NCI-H2171 treated with DMSO at 0.1 percent for 48 hours (cell line): ENCODE data around the gene PSMD10.

Experiments
- DNase-seq: peaks from one replicate; lab custom pipeline; 2025; lab: John Stamatoyannopoulos, UW

PSMD10 gene, protein sequence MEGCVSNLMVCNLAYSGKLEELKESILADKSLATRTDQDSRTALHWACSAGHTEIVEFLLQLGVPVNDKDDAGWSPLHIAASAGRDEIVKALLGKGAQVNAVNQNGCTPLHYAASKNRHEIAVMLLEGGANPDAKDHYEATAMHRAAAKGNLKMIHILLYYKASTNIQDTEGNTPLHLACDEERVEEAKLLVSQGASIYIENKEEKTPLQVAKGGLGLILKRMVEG

GRCh38 chrX:108091264-108091877, at the start of gene PSMD10, which contains the start of gene ATG4A:
PSMD10 (minus strand) TSS chrX:108091542; CDS start chrX:108091520, 22 bp downstream.
ATG4A (plus strand) TSS chrX:108091778; CDS start chrX:108091827, 49 bp downstream.
- peak; percentile 95 for DNase-seq

DNA sequence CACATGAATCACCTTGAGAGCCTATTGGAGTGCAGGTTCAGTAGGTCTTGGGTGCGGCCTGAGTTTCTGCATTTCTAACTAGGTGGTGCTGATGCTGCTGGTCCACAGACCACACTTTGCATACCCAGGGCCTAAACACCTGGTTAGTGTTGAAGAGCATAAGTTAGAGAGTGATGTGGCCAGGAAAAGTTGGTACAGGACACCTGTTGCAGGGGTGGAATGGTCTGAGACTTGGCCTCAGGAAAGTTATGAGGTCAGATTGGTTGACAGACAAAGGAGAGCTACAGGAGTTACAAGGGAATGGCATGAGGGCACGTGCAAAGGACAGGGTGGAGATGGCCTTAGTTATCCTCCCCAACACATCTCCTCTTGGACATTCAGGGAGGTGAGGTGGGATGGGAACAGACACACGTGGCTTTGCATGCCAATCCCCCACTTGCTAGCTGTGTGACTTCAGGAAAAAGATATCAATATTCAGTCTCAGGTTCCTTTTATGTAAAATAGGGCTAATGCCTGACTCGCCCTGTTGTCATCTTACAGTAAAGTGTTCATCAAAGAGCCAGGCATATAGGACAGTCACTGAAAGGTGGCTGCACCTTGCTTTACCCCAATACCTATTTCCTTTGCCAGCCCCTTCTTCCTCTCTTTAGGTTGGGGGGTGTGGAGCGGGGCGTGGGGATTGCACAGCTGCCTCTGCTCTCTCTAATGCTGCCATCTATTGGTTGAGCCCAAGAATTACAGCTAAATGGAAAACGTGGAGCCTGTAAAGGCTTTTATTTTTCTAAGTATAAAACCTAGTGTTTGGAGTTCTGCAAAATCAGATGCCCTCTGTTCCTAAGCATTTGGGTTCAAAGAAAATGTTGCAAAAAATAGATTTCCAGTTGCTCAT, 47.7 kb upstream of the PSMD10 start:
- no peak for DNase-seq

GRCh38 chrX:108134724-108135123, 43.4 kb upstream of the PSMD10 start:
- no peak for DNase-seq

- no peak for DNase-seq
Measured at GRCh38 chrX:108132876-108133275, 41.5 kb upstream of the PSMD10 start.

DNA sequence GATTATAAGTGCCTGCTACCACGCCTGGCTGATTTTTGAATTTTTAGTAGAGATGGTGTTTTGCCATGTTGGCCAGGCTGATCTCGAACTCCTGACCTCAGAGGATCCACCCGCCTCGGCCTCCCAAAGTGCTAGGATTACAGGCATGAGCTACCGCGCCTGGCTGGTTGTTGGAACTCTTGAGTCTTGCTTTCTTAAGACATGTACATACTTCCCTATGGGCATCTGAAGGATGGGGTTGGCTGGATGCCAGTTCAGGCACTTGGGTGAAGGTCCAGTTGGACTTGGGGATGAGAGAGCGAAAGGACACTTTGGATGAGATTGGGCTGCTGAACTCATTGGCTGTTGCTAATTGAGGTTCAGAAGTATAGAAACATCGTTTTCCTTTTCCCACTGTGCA, 40.7 kb upstream of the PSMD10 start:
- DNase-seq = no peak

DNA sequence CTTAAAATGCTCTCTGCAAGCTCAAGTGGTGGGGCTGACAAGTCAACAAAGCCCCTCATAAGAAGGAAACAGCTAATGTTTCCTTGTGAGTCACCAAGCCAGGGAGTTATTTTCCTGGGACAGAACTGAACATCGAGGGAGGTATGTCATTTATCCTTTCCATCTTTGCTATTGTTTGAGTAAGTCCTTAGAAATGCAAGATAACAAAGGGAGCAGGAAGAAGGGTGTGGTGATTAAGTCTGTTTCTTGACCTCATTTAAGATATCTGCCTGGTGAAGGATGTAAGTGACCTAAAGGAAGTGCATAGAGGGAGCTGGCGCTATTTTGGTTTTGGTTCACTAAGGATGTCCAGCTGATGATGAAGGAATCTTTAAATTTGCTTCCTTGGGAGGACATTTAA, 40.1 kb upstream of the PSMD10 start:
- no peak for DNase-seq

GRCh38 chrX:108130889-108131288, 39.5 kb upstream of the PSMD10 start:
- DNase-seq = no peak

DNA sequence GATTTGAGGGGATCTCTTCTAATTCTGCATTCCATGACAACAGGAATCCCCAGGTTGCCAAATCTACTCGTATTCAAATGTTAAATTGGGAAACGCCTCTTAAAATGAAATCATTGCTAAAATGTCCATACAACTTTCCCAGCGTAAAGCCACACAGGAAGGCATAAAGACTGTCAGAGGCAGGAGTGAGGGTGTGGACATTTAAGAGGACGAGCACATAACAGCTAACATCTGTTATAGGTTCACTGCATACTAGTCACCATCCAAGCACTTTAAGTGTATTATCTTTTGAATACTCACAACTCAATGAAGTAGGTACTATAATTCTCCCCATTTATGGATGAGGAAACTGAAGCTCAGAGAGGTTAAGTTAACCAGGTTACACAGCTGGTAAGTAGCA, 35.8 kb upstream of the PSMD10 start:
- DNase-seq = no peak

DNA sequence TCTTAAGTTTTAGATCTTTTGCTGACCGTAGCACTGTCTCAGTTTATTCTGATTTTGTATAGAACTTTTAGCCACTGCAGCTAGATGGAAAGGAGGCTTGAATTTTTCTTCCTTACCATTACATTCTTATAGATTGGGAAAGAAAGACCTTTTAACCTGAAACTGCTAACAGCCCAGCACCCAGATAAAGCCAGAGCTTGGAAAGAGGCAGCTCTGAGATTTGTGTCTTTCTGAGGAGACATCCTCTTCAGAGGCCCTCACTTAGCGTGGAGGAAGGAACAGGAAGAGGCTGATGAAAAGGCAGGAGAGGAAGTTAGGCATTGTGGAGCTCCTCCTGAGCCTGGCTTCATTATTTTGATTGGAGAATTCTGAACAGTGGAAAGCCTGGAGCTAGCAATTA, 35.3 kb upstream of the PSMD10 start:
- no peak for DNase-seq

DNA sequence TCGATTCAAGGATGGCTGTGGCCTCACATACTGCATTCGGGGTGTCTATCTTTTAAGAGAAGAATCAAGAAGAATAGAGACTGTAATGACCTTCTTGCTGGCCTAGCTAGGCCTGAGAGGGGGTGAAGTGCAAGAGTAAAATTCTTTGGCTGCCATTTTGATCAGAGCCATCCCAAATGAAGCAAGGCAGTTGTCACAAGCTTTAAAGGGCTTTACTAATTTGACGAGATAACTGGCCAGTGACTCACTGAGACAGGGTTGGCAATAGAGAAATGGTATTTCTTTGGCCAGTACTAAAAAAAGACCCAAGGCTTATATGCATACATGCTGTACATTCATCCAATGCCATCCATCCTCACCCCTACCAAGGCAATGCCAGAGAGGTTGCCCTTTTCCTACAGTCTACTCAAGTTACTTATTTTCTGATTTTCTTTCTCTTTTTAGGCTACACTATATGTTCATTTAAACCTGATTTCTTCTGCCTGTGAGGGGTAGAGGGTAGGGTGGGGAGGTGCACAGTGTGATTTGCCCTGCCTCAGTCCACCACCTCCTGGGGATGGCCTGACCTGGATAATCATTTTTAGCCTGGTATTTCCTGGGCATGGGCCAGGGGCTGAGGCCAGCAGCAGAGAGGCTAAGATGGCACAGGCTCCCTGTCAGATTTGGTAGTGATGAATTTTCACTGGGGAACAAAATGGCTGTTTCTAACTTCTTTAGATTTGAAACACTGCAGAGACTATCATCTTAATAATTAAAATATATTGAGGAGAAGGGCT, 32.4 kb upstream of the PSMD10 start:
- no peak for DNase-seq

DNA sequence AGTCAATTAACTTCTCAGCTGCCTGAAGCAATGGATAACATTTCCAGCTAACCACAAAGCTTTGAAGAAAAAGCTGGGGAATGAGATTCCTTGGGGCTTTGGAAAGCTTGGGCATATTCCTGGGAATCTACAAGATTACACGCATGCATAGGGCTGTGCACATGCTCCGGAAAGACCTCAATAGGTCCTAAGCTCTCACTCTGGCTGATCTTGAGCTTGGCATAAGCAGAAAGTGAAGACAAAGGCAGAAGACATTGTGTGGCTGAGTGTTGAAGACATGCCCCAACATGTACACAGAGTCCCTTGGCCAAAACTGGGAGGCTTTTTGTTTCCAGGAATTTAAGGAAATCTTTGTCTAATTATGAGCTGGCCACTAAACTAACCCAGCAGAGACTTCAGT, 31.4 kb upstream of the PSMD10 start:
- DNase-seq = no peak

GRCh38 chrX:108121291-108121690, 29.9 kb upstream of the PSMD10 start:
- no peak for DNase-seq

- DNase-seq = peak; percentile 0
Measured at GRCh38 chrX:108117988-108118387, 26.6 kb upstream of the PSMD10 start.

DNA sequence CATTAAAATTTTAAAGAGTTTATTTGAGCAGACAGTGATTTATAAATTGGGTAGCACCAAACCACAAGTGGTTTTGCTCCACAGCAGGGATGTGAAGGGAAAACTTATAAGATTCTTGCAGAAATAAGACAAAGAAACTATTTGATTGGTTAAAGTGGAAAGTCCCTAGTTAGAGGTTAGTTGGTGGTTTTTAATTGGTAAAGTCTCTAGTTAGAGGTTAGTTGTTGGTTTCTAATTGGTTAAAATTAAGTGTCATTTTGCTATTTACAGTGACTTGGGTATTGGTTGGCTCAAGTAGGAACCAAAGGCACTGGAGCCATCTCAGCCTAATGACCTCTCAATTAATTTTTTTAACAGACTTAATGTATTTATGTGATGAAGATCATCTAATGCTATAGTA, 23.2 kb upstream of the PSMD10 start:
- no peak for DNase-seq

- no peak for DNase-seq
Measured at GRCh38 chrX:108105473-108105872, 14.1 kb upstream of the PSMD10 start.

- no peak for DNase-seq
Measured at GRCh38 chrX:108097380-108097779, 6.0 kb upstream of the PSMD10 start.

GRCh38 chrX:108091878-108092291, 543 bp upstream of the PSMD10 start:
- DNase-seq = peak; percentile 75

GRCh38 chrX:108090491-108091263, 665 bp downstream of the PSMD10 start:
- DNase-seq = no peak

DNA sequence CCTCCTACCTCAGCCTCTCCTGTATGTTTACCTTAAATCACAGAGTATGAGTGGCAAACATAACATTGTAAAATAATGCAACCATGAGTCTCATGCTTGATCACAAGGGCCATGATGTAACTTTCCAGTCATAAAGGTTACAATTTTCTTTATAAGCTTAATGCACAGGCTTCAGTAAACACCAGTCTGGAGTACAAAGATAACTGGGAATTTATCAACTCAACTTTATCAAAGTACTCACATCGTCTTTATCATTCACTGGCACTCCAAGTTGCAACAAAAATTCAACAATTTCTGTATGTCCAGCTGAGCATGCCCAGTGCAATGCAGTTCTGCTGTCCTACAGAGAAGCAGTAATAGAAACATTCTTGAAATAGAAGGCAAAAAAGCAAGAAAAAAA, 2.8 kb downstream of the PSMD10 start:
- DNase-seq = no peak

- no peak for DNase-seq
Measured at GRCh38 chrX:108087792-108088191, 3.5 kb downstream of the PSMD10 start.

DNA sequence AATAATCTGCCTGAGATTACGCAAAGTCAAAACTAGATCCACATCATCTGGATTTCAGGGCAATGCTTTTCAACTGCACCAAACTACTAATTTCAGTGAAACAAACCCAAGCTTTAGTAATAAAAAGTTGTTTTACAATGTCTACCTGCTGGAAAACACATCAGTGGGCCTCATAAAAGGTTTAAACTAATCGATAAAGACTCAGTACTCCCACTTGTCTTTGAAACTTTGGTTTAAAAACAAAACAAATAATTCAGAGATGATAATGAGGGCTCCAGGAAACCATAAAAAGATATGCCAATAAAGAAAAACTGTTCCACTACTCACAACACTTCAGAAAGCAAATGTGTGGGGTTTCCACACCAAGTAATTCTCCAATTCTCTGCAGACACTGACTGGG, 10.2 kb downstream of the PSMD10 start:
- DNase-seq = no peak
